Measurements from ENCODE around the gene SYAP1.
A peak's percentile ranks its signal among the peaks of the same experiment; 100 is the strongest.
"Not testable (repeated sequence)": the region's sequence is repeated elsewhere in the genome, so short reads cannot be mapped to it uniquely, and the experiment has no call there.

Gene SYAP1

GRCh38 chrX:16754019-16754418 is 34.6 kb downstream of the SYAP1 start:
- Histone ChIP-seq H3K27me3 (ENCODE audit: insufficient read depth, low read length) (no peaks in the 10 kb centered on the region), H3K9ac (ENCODE audit: low read depth, low read length) (no peak overlapping the region), H3K9me3 (ENCODE audit: insufficient read depth, low read depth, low read length) (no peaks in the 10 kb centered on the region), H3K36me3 (ENCODE audit: insufficient read depth, low read length) (peaks cover 55% of the 10 kb centered on the region), H3K27ac (ENCODE audit: low read depth, low read length) (no peak overlapping the region), H3K4me1 (ENCODE audit: insufficient read depth, low read length) (no peaks in the 10 kb centered on the region), H3K4me3 (ENCODE audit: low read length) (no peak overlapping the region)
- 98% methylated on average over 2 of the region's 2 CpGs for WGBS

GRCh38 chrX:16756724-16757123 is 37.3 kb downstream of the SYAP1 start:
- H3K36me3 ChIP-seq (ENCODE audit: insufficient read depth, low read length), result peaks cover 61% of the 10 kb centered on the region

GRCh38 chrX:16761500-16761899 is 42.1 kb downstream of the SYAP1 start:
- not testable (repeated sequence) for H3K9me3 ChIP-seq (ENCODE audit: insufficient read depth, low read depth, low read length); H3K4me3 ChIP-seq (ENCODE audit: low read length); H3K9ac ChIP-seq (ENCODE audit: low read depth, low read length); H3K27ac ChIP-seq (ENCODE audit: low read depth, low read length); H3K4me1 ChIP-seq (ENCODE audit: insufficient read depth, low read length); H3K27me3 ChIP-seq (ENCODE audit: insufficient read depth, low read length)
- WGBS, result 96% methylated on average over 4 of the region's 4 CpGs
- peaks cover 36% of the 10 kb centered on the region for H3K36me3 ChIP-seq (ENCODE audit: insufficient read depth, low read length)

More at GRCh38 chrX:16756724-16757123, 37.3 kb downstream of the SYAP1 start:
- H3K27ac ChIP-seq (ENCODE audit: low read depth, low read length), result 0 out of 2 replicates have a peak overlapping the region, but pooled peaks have one; percentile 18
- H3K9ac ChIP-seq (ENCODE audit: low read depth, low read length), result no peak overlapping the region
- H3K4me1 ChIP-seq (ENCODE audit: insufficient read depth, low read length), result no peaks in the 10 kb centered on the region
- no peak overlapping the region for H3K4me3 ChIP-seq (ENCODE audit: low read length)
- H3K9me3 ChIP-seq (ENCODE audit: insufficient read depth, low read depth, low read length), result no peaks in the 10 kb centered on the region
- H3K27me3 ChIP-seq (ENCODE audit: insufficient read depth, low read length), result no peaks in the 10 kb centered on the region
- 95% methylated on average over 4 of the region's 4 CpGs for WGBS

- no peaks in the 10 kb centered on the region for H3K4me1 ChIP-seq (ENCODE audit: insufficient read depth, low read length)
- no peaks in the 10 kb centered on the region for H3K9me3 ChIP-seq (ENCODE audit: insufficient read depth, low read depth, low read length)
- H3K27me3 ChIP-seq (ENCODE audit: insufficient read depth, low read length), result no peaks in the 10 kb centered on the region
- no peak overlapping the region for H3K27ac ChIP-seq (ENCODE audit: low read depth, low read length)
- 100% methylated on average over 1 of the region's 1 CpG for WGBS
- no peak overlapping the region for H3K4me3 ChIP-seq (ENCODE audit: low read length)
- H3K36me3 ChIP-seq (ENCODE audit: insufficient read depth, low read length), result peaks cover 28% of the 10 kb centered on the region
- no peak overlapping the region for H3K9ac ChIP-seq (ENCODE audit: low read depth, low read length)
Measured at GRCh38 chrX:16762579-16762978, 43.2 kb downstream of the SYAP1 start.

- Histone ChIP-seq H3K36me3 (ENCODE audit: insufficient read depth, low read length) (peaks cover 6% of the 10 kb centered on the region), H3K4me3 (ENCODE audit: low read length) (no peak overlapping the region), H3K9me3 (ENCODE audit: insufficient read depth, low read depth, low read length) (no peaks in the 10 kb centered on the region), H3K27ac (ENCODE audit: low read depth, low read length) (no peak overlapping the region), H3K4me1 (ENCODE audit: insufficient read depth, low read length) (no peaks in the 10 kb centered on the region), H3K27me3 (ENCODE audit: insufficient read depth, low read length) (no peaks in the 10 kb centered on the region), H3K9ac (ENCODE audit: low read depth, low read length) (no peak overlapping the region)
- WGBS, result no CpG with 5 or more reads among the region's 2 CpGs
Measured at GRCh38 chrX:16765594-16765993, 46.2 kb downstream of the SYAP1 start.

- peaks cover 12% of the 10 kb centered on the region; the same call in 1 of the 2 replicates for H3K4me1 ChIP-seq (ENCODE audit: insufficient read depth, low read length)
- H3K4me3 ChIP-seq (ENCODE audit: low read length), result no peak overlapping the region
- WGBS, result 93% methylated on average over 2 of the region's 2 CpGs
- no peaks in the 10 kb centered on the region for H3K36me3 ChIP-seq (ENCODE audit: insufficient read depth, low read length)
- H3K9ac ChIP-seq (ENCODE audit: low read depth, low read length), result peak overlapping the region; percentile 80; the same call in 1 of the 2 replicates
- H3K9me3 ChIP-seq (ENCODE audit: insufficient read depth, low read depth, low read length), result no peaks in the 10 kb centered on the region
- H3K27ac ChIP-seq (ENCODE audit: low read depth, low read length), result peak overlapping the region; percentile 98
- H3K27me3 ChIP-seq (ENCODE audit: insufficient read depth, low read length), result no peaks in the 10 kb centered on the region
Measured at GRCh38 chrX:16770970-16771482, 51.6 kb downstream of the SYAP1 start.

- H3K9me3 ChIP-seq (ENCODE audit: insufficient read depth, low read depth, low read length), result no peaks in the 10 kb centered on the region
- H3K4me1 ChIP-seq (ENCODE audit: insufficient read depth, low read length), result peaks cover 12% of the 10 kb centered on the region; the same call in 1 of the 2 replicates
- 11% methylated on average over 8 of the region's 16 CpGs for WGBS
- H3K4me3 ChIP-seq (ENCODE audit: low read length), result peak overlapping the region; percentile 20; the same call in 1 of the 2 replicates
- peak overlapping the region; percentile 80 for H3K9ac ChIP-seq (ENCODE audit: low read depth, low read length)
- no peaks in the 10 kb centered on the region for H3K27me3 ChIP-seq (ENCODE audit: insufficient read depth, low read length)
- H3K27ac ChIP-seq (ENCODE audit: low read depth, low read length), result peak overlapping the region; percentile 98
- no peaks in the 10 kb centered on the region for H3K36me3 ChIP-seq (ENCODE audit: insufficient read depth, low read length)
Measured at GRCh38 chrX:16771483-16772398, 52.3 kb downstream of the SYAP1 start.

- H3K27ac ChIP-seq (ENCODE audit: low read depth, low read length), result peak overlapping the region; percentile 98
- peak overlapping the region; percentile 20; the same call in 1 of the 2 replicates for H3K4me3 ChIP-seq (ENCODE audit: low read length)
- H3K9me3 ChIP-seq (ENCODE audit: insufficient read depth, low read depth, low read length), result no peaks in the 10 kb centered on the region
- WGBS, result 87% methylated on average over 6 of the region's 6 CpGs
- no peaks in the 10 kb centered on the region for H3K27me3 ChIP-seq (ENCODE audit: insufficient read depth, low read length)
- no peaks in the 10 kb centered on the region for H3K36me3 ChIP-seq (ENCODE audit: insufficient read depth, low read length)
- H3K9ac ChIP-seq (ENCODE audit: low read depth, low read length), result peak overlapping the region; percentile 80
- H3K4me1 ChIP-seq (ENCODE audit: insufficient read depth, low read length), result peaks cover 12% of the 10 kb centered on the region; the same call in 1 of the 2 replicates
Measured at GRCh38 chrX:16772460-16772859, 53.0 kb downstream of the SYAP1 start.

- H3K9ac ChIP-seq (ENCODE audit: low read depth, low read length), result no peak overlapping the region
- no peak overlapping the region for H3K4me3 ChIP-seq (ENCODE audit: low read length)
- H3K9me3 ChIP-seq (ENCODE audit: insufficient read depth, low read depth, low read length), result no peaks in the 10 kb centered on the region
- 76% methylated on average over 2 of the region's 2 CpGs for WGBS
- peaks cover 12% of the 10 kb centered on the region; the same call in 1 of the 2 replicates for H3K4me1 ChIP-seq (ENCODE audit: insufficient read depth, low read length)
- no peaks in the 10 kb centered on the region for H3K27me3 ChIP-seq (ENCODE audit: insufficient read depth, low read length)
- H3K36me3 ChIP-seq (ENCODE audit: insufficient read depth, low read length), result no peaks in the 10 kb centered on the region
- H3K27ac ChIP-seq (ENCODE audit: low read depth, low read length), result no peak overlapping the region
Measured at GRCh38 chrX:16774746-16775145, 55.3 kb downstream of the SYAP1 start.

- H3K36me3 ChIP-seq (ENCODE audit: insufficient read depth, low read length), result no peaks in the 10 kb centered on the region
- H3K27me3 ChIP-seq (ENCODE audit: insufficient read depth, low read length), result no peaks in the 10 kb centered on the region
- H3K4me1 ChIP-seq (ENCODE audit: insufficient read depth, low read length), result no peaks in the 10 kb centered on the region
- H3K9ac ChIP-seq (ENCODE audit: low read depth, low read length), result no peak overlapping the region
- H3K27ac ChIP-seq (ENCODE audit: low read depth, low read length), result no peak overlapping the region
- H3K4me3 ChIP-seq (ENCODE audit: low read length), result no peak overlapping the region
- no peaks in the 10 kb centered on the region for H3K9me3 ChIP-seq (ENCODE audit: insufficient read depth, low read depth, low read length)
Measured at GRCh38 chrX:16778545-16778944, 59.1 kb downstream of the SYAP1 start.

GRCh38 chrX:16778993-16779392 is 59.6 kb downstream of the SYAP1 start:
- Histone ChIP-seq H3K4me1 (ENCODE audit: insufficient read depth, low read length) (no peaks in the 10 kb centered on the region), H3K27ac (ENCODE audit: low read depth, low read length) (no peak overlapping the region), H3K9ac (ENCODE audit: low read depth, low read length) (no peak overlapping the region), H3K36me3 (ENCODE audit: insufficient read depth, low read length) (no peaks in the 10 kb centered on the region), H3K27me3 (ENCODE audit: insufficient read depth, low read length) (no peaks in the 10 kb centered on the region), H3K9me3 (ENCODE audit: insufficient read depth, low read depth, low read length) (no peaks in the 10 kb centered on the region), H3K4me3 (ENCODE audit: low read length) (no peak overlapping the region)

Data from HUES64 (cell line).